ENCODE data around the gene HNRNPA1. TPM values are rescaled to one million over a fixed set of nuclear protein-coding genes. Genes with fewer than 3 reads are reported as not detected.

Gene HNRNPA1
- total RNA-seq, 1 experiment from 2014 or later = 1,764 TPM

DNA sequence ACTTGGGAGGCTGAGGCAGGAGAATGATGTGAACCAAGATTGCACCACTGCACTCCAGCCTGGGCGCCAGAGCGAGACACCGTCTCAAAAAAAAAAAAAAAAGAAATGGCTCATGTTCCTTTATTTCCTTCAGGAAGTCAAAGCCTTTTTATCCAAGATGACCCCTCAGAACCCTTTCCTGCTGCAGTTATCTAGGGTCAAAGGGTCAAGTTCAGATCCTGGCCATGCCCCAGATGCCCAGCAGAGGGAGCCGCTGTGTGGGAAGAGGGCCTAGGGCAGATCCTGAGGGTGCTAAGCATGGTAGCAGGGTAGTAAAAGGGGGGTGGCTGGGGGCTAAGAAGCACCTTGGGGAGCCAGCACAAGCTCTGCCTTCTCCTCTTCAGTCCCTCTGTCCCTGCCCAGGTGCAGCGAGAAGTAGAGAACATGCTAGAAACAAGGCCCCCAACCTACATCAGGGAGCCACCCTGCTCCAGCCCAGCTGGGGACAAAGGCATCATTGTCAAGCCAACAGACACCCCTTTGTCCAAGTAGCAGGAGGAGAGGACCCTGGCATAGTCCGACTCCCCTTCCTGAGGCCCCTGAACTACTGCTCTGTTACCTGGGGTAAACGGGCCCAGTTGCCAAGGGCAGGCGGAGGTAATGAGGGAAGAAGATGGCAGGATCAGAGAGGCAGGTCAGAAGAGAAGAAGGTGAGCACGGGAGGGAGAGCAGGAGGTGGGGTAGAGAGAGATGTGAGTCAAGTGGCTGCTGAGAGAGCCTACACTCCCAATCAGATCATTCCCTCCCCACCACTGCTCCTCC lies 13.8 kb downstream of the HNRNPA1 start:
- no peak overlapping the region for H3K27ac ChIP-seq (ENCODE audit: low read depth, low read length, poor library complexity, severe bottlenecking)
- ChIA-PET POLR2A (ENCODE audit: low non-redundant PET) (no interaction called here), CTCF (interaction anchor here (1.2 kb wide), 1 partner anchor 34 kb away, joined by 3 read pairs; no protein-coding TSS in a partner anchor)
- no TSS peak for BruUV-seq (replicated peaks)
- no peaks in the 10 kb centered on the region for H3K9me3 ChIP-seq (ENCODE audit: low read depth, low read length, poor library complexity, severe bottlenecking)
- no peaks in the 10 kb centered on the region for H3K36me3 ChIP-seq (ENCODE audit: insufficient read depth, low read length, poor library complexity, severe bottlenecking)
- no peak for TF ChIP-seq EZH2 (IDR thresholded peaks at IDR 0.05; ENCODE audit: borderline replicate concordance, low read depth, low read length, poor library complexity, severe bottlenecking)
- TF ChIP-seq, protein P1, sequence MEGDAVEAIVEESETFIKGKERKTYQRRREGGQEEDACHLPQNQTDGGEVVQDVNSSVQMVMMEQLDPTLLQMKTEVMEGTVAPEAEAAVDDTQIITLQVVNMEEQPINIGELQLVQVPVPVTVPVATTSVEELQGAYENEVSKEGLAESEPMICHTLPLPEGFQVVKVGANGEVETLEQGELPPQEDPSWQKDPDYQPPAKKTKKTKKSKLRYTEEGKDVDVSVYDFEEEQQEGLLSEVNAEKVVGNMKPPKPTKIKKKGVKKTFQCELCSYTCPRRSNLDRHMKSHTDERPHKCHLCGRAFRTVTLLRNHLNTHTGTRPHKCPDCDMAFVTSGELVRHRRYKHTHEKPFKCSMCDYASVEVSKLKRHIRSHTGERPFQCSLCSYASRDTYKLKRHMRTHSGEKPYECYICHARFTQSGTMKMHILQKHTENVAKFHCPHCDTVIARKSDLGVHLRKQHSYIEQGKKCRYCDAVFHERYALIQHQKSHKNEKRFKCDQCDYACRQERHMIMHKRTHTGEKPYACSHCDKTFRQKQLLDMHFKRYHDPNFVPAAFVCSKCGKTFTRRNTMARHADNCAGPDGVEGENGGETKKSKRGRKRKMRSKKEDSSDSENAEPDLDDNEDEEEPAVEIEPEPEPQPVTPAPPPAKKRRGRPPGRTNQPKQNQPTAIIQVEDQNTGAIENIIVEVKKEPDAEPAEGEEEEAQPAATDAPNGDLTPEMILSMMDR (conservative IDR thresholded peaks at IDR 0.05; ENCODE audit: low read depth, low read length) = peak; percentile 85
- intact Hi-C loops (cut with micrococcal nuclease; ENCODE audit: unreplicated experiment) = loop anchor here (2.0 kb wide), 2 partner anchors 66 to 74 kb away; no protein-coding TSS in a partner anchor
- H3K4me1 ChIP-seq (ENCODE audit: insufficient read depth, low read length, poor library complexity, severe bottlenecking) = no peaks in the 10 kb centered on the region
- DNase-seq (ENCODE audit: low spot score) = no peak
- peaks cover under 1% of the 10 kb centered on the region for H3K27me3 ChIP-seq (replicated peaks; ENCODE audit: insufficient read depth, low read depth, low read length, poor library complexity)
- H3K4me3 ChIP-seq (ENCODE audit: low read depth, low read length, poor library complexity, severe bottlenecking) = no peak overlapping the region

DNA sequence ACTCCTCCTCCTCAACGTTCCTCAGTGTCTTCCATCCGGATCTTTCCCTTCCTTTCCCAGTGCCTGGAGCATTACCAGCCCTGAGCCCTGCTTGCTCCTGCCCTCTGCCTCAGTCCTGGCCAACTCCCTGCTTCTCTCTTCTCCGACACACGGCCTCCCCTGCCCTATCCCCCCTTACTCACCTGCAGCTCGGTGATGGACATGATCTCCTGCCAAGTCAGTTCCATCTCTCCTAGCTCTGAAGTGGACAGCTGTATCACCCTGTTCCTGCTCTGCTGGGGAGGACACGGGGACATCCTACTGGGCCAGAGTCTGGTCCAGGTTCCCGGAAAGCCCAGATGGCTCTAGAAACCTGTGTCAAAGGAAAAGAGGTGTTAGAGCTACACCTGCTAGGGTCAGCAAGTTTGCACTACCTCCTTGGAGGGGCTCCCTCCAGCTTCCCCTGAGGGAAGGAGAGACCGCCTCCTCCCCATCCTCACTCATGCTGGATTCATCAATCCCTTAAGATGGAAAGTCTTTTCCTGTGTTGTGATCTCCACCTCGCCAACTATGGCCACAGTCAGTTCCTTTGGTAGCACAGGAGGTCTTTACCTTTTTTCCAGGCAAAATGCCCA lies 14.5 kb downstream of the HNRNPA1 start:
- CTCF ChIA-PET = no interaction called here

DNA sequence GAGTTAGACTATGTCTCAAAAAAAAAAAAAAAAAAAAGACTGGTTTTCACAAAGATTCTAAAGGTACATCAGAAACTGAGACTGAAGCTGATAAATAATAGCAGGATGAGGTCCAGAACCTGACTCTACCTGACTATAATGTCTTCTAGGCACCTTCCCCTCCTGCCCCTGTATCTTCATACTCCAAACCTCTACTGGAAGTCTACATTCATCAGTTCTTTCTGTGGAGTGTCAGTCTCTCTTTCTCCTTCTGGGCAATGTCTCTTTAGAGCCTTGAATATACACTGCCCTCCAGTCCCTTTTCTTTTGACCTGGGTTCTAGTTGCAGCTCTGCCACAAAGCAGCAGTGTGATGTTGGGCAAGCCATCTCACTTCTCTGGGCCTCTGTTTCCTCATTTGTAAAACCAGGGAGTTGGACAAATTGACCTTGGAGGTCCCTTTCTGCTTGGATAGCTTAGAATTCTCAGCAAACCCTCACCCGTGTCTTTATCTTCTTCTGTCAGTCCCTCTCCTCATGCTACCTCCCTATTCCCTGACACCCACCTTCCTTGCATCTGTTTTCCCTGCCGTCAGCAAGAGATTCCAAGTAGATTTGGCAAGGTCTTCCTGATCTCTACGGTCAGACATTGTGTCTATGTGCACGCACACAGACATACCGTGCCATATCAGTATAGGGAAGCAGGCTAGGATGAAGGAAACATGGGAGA lies 16.0 kb downstream of the HNRNPA1 start:
- Histone ChIP-seq H3K4me1 (ENCODE audit: insufficient read depth, low read length, poor library complexity, severe bottlenecking) (no peaks in the 10 kb centered on the region), H3K36me3 (ENCODE audit: insufficient read depth, low read length, poor library complexity, severe bottlenecking) (no peaks in the 10 kb centered on the region), H3K27ac (ENCODE audit: low read depth, low read length, poor library complexity, severe bottlenecking) (no peak overlapping the region), H3K9me3 (ENCODE audit: low read depth, low read length, poor library complexity, severe bottlenecking) (no peaks in the 10 kb centered on the region), H3K27me3 (replicated peaks; ENCODE audit: insufficient read depth, low read depth, low read length, poor library complexity) (peaks cover 6% of the 10 kb centered on the region), H3K4me3 (ENCODE audit: low read depth, low read length, poor library complexity, severe bottlenecking) (no peak overlapping the region)
- CTCF ChIA-PET = interaction anchor here (0.6 to 1.1 kb wide), 3 partner anchors 29 to 201 kb away, joined by 4 to 7 read pairs (median 6); partner anchors contain the start of gene COPZ1
- DNase-seq (ENCODE audit: low spot score) = no peak
- no TSS peak for BruUV-seq (replicated peaks)
- POLR2A ChIA-PET (ENCODE audit: low non-redundant PET) = no interaction called here
- intact Hi-C loops (cut with micrococcal nuclease; ENCODE audit: unreplicated experiment) = no loop called here
- TF ChIP-seq, protein P1 (conservative IDR thresholded peaks at IDR 0.05; ENCODE audit: low read depth, low read length) = no peak
- no peak for TF ChIP-seq EZH2 (IDR thresholded peaks at IDR 0.05; ENCODE audit: borderline replicate concordance, low read depth, low read length, poor library complexity, severe bottlenecking)

More for the DNA sequence above, 14.5 kb downstream of the HNRNPA1 start:
- no peak overlapping the region for H3K4me3 ChIP-seq (ENCODE audit: low read depth, low read length, poor library complexity, severe bottlenecking)
- H3K9me3 ChIP-seq (ENCODE audit: low read depth, low read length, poor library complexity, severe bottlenecking) = no peaks in the 10 kb centered on the region
- intact Hi-C loops (cut with micrococcal nuclease; ENCODE audit: unreplicated experiment) = loop anchor here (2.0 kb wide), 2 partner anchors 66 to 74 kb away; no protein-coding TSS in a partner anchor
- BruUV-seq (replicated peaks) = no TSS peak
- DNase-seq (ENCODE audit: low spot score) = no peak
- no peaks in the 10 kb centered on the region for H3K4me1 ChIP-seq (ENCODE audit: insufficient read depth, low read length, poor library complexity, severe bottlenecking)
- POLR2A ChIA-PET (ENCODE audit: low non-redundant PET) = interaction anchor here (0.5 kb wide), 1 partner anchor 286 kb away, joined by 19 read pairs; the partner anchor contains the start of gene HOXC8
- peaks cover 4% of the 10 kb centered on the region for H3K27me3 ChIP-seq (replicated peaks; ENCODE audit: insufficient read depth, low read depth, low read length, poor library complexity)
- no peaks in the 10 kb centered on the region for H3K36me3 ChIP-seq (ENCODE audit: insufficient read depth, low read length, poor library complexity, severe bottlenecking)
- TF ChIP-seq, protein P1 (conservative IDR thresholded peaks at IDR 0.05; ENCODE audit: low read depth, low read length) = no peak
- no peak for TF ChIP-seq EZH2 (IDR thresholded peaks at IDR 0.05; ENCODE audit: borderline replicate concordance, low read depth, low read length, poor library complexity, severe bottlenecking)
- H3K27ac ChIP-seq (ENCODE audit: low read depth, low read length, poor library complexity, severe bottlenecking) = no peak overlapping the region
